GM21529 (cell line): ENCODE data around the gene CSNK1A1L.

Experiments
- ATAC-seq: cut with Tn5 transposase; IDR thresholded peaks from one replicate; pipeline ENCODE4 v1.9.1; 2021; ENCODE audit not compliant: unreplicated experiment

The CSNK1A1L gene

GRCh38 chr13:37107456-37107855, 2.0 kb upstream of the CSNK1A1L start:
- no peak for ATAC-seq

DNA sequence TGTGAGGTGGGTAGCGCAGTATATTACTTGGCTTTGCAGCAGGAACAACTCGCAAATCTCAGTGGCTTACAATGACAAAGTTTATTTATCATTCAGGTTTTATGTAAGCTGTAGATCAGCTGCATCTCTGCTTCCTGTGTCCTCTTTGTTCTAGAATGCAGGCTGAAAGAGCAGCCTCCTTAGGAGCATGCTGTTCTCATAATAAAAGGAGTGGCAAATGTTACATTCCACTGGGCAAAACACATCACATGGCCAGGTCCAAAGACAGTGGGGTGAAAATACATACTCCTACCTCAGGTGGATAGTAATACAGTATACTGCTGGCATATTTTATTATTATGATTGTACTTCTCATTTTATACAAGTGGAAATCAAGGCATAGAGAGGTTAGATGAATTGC, 1.2 kb upstream of the CSNK1A1L start:
- no peak for ATAC-seq

- ATAC-seq, result no peak
These were observed 2.6 kb downstream of the CSNK1A1L start for GRCh38 chr13:37102896-37103295.

DNA sequence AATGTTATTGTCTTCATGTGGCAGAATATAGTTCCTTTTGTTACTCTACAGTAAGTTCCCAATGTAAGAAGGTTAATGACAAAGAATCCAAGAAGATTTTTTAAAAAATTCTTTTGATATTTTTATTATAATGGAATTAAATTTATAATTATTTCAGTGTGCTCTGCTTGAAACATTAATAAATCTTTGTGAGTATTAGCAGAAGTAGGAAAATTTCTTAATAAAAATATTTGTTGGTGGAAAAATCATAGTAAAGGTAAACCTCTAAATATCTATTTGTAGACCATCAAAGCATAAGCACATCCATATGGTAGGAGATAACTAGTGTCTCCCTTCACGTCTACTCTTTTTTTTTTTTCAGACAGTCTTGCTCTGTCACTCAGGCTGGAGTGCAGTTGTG, 4.3 kb downstream of the CSNK1A1L start:
- ATAC-seq, result no peak

DNA sequence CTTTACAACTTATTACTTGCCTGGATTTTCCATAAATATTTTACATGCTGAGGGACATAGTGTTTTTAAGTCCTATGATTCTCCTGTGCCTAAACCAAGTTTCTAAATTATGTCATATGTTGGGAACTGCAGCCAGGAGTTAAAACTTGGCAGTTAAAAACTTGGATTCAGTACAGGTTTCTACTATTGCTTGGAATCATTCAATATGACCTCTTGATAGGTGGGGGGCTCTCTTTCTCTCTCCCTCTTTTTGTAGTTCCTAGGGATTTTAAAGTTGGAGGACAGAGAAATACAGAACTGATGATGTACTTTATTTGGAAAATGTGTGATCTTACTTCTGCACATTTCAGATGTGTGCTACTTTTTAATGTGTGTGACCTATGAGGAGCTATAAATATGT, 4.7 kb downstream of the CSNK1A1L start:
- no peak for ATAC-seq

GRCh38 chr13:37097076-37097475, 8.4 kb downstream of the CSNK1A1L start:
- ATAC-seq, result no peak

- ATAC-seq, result no peak
These were observed 10.6 kb downstream of the CSNK1A1L start for GRCh38 chr13:37094840-37095239.

DNA sequence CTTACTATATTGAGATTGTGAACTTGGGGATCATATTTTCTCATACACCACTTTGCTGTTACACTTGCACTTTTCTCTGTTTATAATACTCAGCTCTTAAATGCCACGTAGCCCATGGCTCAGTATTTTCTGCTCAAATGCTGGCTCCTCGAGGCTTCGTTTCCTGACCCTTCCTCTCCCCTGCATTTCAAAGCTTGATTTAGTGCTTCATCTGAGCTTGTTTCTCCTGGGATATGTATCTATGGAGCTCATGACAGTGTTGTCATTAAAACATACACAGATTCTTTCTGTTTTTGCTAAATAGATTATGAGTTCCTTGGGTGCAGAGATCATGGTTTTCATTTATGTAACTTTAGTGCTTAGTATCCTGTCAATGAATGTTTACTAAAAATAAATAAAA, 11.4 kb downstream of the CSNK1A1L start:
- no peak for ATAC-seq

GRCh38 chr13:37091835-37092234, 13.6 kb downstream of the CSNK1A1L start:
- no peak for ATAC-seq

DNA sequence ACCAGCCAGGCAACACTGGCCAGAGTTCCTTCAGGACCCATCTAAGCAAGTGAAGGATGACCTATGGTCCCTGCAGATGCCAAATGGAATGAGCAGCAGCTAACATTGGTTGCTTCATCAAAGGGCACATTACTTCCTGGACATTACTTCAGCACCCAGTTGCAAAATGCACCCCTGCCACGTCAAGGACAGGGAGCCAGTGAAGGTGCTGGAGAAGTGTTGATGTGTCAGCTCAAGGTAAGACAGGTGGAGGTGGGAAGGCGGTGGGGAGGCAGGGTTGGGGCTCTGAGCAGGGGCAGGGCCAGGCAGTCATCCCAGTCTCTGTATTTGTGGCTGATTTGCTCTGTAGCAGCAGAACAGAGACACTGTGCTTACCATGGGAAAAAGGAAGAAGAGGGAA, 14.6 kb downstream of the CSNK1A1L start:
- ATAC-seq, result no peak

- no peak for ATAC-seq
These were observed 16.0 kb downstream of the CSNK1A1L start for GRCh38 chr13:37089495-37089894.

GRCh38 chr13:37087486-37087885, 18.0 kb downstream of the CSNK1A1L start:
- no peak for ATAC-seq

- no peak for ATAC-seq
These were observed 19.9 kb downstream of the CSNK1A1L start for GRCh38 chr13:37085606-37086005.

- no peak for ATAC-seq
These were observed 28.6 kb downstream of the CSNK1A1L start for GRCh38 chr13:37076818-37077217.

GRCh38 chr13:37075164-37075563, 30.3 kb downstream of the CSNK1A1L start:
- no peak for ATAC-seq

DNA sequence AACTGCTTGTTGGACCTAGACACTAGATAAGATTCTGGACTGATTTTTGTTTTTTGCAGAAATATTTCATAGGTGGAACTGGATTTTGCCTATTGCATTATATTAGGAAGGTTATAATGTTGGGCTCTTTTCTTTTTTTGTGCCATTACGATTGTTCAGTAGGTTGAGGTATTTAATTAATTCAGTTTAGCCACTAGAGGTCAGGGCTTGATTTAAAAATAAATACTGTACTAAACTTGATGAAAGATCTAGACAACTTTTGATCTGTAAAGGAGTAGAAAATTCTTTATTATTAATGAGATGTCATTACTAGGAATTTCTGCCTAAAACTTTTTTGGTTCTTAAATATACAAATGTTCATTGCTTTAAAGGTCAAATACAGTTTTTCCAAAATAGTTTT, 30.8 kb downstream of the CSNK1A1L start:
- ATAC-seq, result no peak

DNA sequence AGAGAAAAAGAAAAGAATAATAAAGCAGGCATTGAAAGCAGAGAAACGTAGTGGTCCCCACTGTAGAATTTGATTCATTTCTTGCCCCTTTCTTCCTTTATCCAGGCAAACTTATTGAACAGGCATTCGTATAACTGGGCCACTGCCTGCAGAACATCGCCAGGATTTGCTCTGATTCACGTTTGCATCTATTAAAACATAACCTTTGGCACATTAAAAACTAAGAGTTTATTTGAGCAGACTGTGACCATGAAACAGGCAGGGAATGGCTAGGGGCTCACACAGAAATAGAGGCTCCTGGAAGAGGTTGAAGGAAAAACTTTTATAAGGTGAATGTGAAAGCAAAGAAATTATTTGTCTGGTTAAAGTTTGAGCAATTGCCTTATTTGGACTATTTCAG, 33.4 kb downstream of the CSNK1A1L start:
- ATAC-seq, result no peak

DNA sequence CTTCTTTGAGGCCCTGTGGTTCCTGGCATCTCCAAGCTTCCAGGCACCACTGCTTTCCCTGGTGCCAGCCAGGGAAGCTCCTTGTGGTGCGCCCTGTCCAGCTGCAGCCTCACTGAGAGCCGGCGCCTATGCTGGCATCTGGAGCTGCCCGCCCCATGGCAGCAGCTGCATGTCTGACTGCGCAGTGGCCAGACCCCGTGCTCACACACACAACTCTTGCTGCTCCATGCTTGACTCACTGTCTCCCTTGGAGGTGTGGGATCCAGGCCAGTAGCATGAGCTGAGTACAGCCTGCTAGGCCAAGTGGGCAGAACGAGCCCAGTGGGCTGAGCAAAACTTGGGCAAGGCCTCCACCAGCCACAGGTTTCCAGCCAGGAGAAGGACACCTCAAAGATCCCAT, 34.5 kb downstream of the CSNK1A1L start:
- ATAC-seq, result no peak

- no peak for ATAC-seq
These were observed 35.2 kb downstream of the CSNK1A1L start for GRCh38 chr13:37070145-37070695.

DNA sequence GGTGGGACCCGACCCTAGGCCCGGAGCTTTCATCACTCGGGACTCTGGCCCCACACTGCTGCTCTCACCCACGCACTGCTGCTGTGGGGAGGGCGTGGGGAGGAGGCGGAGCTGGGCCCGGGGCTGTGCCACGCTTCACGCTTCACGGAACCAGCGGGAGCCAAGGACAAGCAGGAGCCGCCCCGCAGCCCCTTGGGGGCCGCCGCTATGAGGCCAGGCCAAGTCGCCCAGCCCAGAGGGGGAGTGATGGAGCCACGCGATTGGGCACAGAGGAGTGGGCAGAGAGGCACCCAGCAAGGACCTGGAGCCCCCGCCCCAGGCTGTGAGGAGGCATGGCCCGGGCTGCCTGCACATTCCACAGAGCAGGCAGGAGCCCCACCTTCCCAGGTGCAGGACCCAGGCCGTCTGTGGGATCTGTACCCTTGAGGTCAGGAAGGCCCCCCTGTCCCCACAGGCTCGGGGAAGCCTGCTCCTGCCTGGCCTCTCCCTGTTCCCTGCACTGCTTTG, 35.8 kb downstream of the CSNK1A1L start:
- no peak for ATAC-seq

GRCh38 chr13:37068962-37069361, 36.5 kb downstream of the CSNK1A1L start:
- no peak for ATAC-seq

DNA sequence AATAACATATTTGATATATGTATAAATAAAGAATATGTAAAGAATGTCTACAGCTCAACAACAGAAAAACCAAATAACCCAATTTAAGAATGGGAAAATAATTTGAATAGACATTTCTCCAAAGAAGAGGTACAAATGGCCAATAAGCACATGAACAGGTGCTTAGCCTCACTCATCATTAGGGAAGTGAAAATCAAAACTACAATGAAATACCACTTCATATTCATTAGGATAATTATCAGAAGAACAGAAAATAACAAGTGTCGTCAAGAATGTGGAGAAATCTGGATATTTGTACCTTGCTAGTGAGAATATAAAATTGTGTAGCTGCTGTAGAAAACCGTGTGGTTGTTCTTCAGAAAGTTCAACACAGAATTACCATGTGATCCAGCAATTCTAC, 37.6 kb downstream of the CSNK1A1L start:
- ATAC-seq, result peak; percentile 65

GRCh38 chr13:37065890-37066526, 39.5 kb downstream of the CSNK1A1L start:
- ATAC-seq, result no peak
